Activated CD4-positive, CD25-positive, alpha-beta regulatory T cell (primary cell): ENCODE results near the gene TNFRSF21.
"Not testable (repeated sequence)": the region's sequence is repeated elsewhere in the genome, so short reads cannot be mapped to it uniquely, and the experiment has no call there.

ENCODE experiments used
- DNase-seq, 4 experiments: peaks; one replicate each; lab custom pipeline; 2025; lab: John Stamatoyannopoulos, UW

TNFRSF21 gene

GRCh38 chr6:47288267-47289090 lies 21.2 kb downstream of the TNFRSF21 start:
- no peak for DNase-seq

- DNase-seq, result no peak
Measured at GRCh38 chr6:47286301-47286700, 23.4 kb downstream of the TNFRSF21 start.

- DNase-seq, result no peak
Measured at GRCh38 chr6:47283993-47284392, 25.7 kb downstream of the TNFRSF21 start.

- DNase-seq, result no peak
Measured at GRCh38 chr6:47278545-47278944, 31.2 kb downstream of the TNFRSF21 start.

- DNase-seq, result no peak
Measured at GRCh38 chr6:47277702-47278101, 32.0 kb downstream of the TNFRSF21 start.

- no peak for DNase-seq
Measured at GRCh38 chr6:47276377-47276776, 33.3 kb downstream of the TNFRSF21 start.

GRCh38 chr6:47275640-47276039 lies 34.1 kb downstream of the TNFRSF21 start:
- DNase-seq, result no peak

GRCh38 chr6:47275132-47275531 lies 34.6 kb downstream of the TNFRSF21 start:
- not testable (repeated sequence) for DNase-seq

- no peak for DNase-seq
Measured at GRCh38 chr6:47268572-47269187, 41.0 kb downstream of the TNFRSF21 start.

GRCh38 chr6:47267301-47267700 lies 42.4 kb downstream of the TNFRSF21 start:
- DNase-seq, result no peak

- DNase-seq, result no peak
Measured at GRCh38 chr6:47265971-47266370, 43.7 kb downstream of the TNFRSF21 start.

GRCh38 chr6:47264775-47265184 lies 44.9 kb downstream of the TNFRSF21 start:
- no peak for DNase-seq

GRCh38 chr6:47263268-47263667 lies 46.4 kb downstream of the TNFRSF21 start:
- DNase-seq, result no peak

GRCh38 chr6:47262231-47262630 lies 47.5 kb downstream of the TNFRSF21 start:
- no peak for DNase-seq

- no peak for DNase-seq
Measured at GRCh38 chr6:47261191-47261590, 48.5 kb downstream of the TNFRSF21 start.

- DNase-seq, result no peak
Measured at GRCh38 chr6:47260021-47260420, 49.7 kb downstream of the TNFRSF21 start.

GRCh38 chr6:47258724-47259347 lies 50.9 kb downstream of the TNFRSF21 start:
- no peak for DNase-seq

- DNase-seq, result no peak
Measured at GRCh38 chr6:47256981-47257730, 52.5 kb downstream of the TNFRSF21 start.

- DNase-seq, result no peak
Measured at GRCh38 chr6:47256361-47256760, 53.3 kb downstream of the TNFRSF21 start.

GRCh38 chr6:47254906-47255305 lies 54.8 kb downstream of the TNFRSF21 start:
- no peak for DNase-seq

GRCh38 chr6:47254051-47254450 lies 55.7 kb downstream of the TNFRSF21 start:
- DNase-seq, result no peak

- DNase-seq, result no peak
Measured at GRCh38 chr6:47253136-47253535, 56.6 kb downstream of the TNFRSF21 start.
